Measurements from ENCODE around the gene APOL1.
"Not testable (repeated sequence)": the region's sequence is repeated elsewhere in the genome, so short reads cannot be mapped to it uniquely, and the experiment has no call there.

APOL1 gene

DNA sequence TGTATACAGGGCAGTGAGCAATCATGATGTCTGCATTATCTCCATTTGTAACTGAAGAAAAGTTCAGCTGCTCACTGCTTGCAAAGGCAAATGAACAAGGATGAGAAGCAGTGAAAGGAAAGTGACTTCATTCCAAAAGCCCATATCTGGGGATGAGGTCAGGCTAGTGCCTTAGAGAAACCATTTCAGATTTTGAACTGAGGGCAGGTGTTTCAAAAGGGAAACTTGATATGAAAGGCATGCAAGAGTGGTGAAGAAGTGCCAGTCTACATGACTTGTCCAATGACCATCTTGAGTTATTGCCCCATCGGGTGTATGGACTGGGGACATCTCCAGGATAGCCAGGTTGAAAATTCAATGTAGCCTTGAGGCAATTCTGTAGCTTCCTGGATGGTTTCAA is 44.0 kb upstream of the APOL1 start:
- H3K4me3 ChIP-seq (ENCODE audit: low read depth, low read length) = no peak overlapping the region
- TF ChIP-seq, protein P1, sequence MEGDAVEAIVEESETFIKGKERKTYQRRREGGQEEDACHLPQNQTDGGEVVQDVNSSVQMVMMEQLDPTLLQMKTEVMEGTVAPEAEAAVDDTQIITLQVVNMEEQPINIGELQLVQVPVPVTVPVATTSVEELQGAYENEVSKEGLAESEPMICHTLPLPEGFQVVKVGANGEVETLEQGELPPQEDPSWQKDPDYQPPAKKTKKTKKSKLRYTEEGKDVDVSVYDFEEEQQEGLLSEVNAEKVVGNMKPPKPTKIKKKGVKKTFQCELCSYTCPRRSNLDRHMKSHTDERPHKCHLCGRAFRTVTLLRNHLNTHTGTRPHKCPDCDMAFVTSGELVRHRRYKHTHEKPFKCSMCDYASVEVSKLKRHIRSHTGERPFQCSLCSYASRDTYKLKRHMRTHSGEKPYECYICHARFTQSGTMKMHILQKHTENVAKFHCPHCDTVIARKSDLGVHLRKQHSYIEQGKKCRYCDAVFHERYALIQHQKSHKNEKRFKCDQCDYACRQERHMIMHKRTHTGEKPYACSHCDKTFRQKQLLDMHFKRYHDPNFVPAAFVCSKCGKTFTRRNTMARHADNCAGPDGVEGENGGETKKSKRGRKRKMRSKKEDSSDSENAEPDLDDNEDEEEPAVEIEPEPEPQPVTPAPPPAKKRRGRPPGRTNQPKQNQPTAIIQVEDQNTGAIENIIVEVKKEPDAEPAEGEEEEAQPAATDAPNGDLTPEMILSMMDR (IDR thresholded peaks at IDR 0.05; ENCODE audit: borderline replicate concordance, insufficient read depth, low read depth, low read length) = no peak

DNA sequence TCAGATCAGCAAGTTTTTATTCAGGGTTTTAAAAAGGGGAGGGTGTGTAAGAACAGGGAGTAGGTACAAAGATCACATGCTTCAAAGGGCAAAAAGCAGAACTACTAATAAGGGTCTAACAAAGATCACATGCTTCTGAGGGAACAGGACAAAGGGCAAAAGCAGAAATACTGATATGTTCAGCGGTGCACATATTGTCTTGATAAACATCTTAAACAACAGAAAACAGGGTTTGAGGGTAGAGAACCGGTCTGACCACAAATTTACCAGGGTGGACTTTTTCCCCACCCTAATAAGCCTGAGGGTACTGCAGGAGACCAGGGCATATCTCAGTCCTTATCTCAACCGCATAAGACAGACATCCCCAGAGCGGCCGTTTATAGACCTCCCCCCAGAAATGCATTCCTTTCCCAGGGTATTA is 43.4 kb upstream of the APOL1 start:
- not testable (repeated sequence) for H3K4me3 ChIP-seq (ENCODE audit: low read depth, low read length)

DNA sequence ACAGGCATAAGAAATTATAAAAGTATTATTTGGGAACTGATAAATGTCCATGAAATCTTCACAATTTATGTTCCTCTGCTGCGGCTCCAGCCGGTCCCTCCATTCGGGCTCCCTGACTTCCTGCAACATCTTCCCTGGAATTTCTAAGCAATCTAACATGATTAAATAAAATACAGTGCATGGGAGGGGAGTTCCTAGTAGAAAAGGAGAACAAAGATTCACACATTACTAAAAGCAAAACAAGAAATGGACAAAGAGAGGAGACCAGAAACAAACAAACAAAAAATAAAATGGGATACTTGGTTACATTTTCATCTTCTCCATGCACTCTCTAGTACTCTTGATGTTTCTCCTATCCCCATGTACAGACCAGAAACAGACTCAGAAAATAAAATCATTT is 42.7 kb upstream of the APOL1 start:
- TF ChIP-seq, protein P1 (IDR thresholded peaks at IDR 0.05; ENCODE audit: borderline replicate concordance, insufficient read depth, low read depth, low read length) = no peak
- no peak overlapping the region for H3K4me3 ChIP-seq (ENCODE audit: low read depth, low read length)

DNA sequence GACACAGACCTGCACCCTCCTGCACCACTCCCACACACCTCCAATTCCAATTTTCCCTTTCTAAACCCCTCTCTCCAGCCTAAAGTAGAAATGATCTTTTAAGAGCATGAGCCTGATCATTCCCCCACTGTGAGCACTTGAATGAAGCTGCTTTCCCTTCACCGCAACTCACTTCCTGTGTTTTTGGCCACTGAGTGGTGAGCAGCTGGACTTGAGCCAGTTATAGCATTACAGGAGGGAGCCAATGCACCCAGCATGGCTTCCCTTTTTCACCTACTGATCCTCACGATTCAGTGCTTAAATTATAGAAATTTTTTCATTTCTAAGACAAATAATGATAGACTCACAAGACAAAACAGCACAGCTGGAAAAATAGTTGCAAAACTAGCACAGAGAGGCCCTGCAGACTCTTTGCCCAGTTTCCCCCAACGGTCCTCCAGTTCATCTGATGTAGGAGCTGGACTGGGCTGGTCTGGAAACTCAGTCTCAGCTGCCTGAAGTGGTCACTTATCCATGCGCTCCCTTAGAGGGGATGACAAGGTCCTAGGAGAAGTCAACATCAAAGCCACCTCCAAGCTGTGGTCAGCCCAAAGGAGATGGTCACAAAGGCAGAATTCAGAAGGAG is 41.6 kb upstream of the APOL1 start:
- TF ChIP-seq, protein P1 (IDR thresholded peaks at IDR 0.05; ENCODE audit: borderline replicate concordance, insufficient read depth, low read depth, low read length) = no peak
- no peak overlapping the region for H3K4me3 ChIP-seq (ENCODE audit: low read depth, low read length)

DNA sequence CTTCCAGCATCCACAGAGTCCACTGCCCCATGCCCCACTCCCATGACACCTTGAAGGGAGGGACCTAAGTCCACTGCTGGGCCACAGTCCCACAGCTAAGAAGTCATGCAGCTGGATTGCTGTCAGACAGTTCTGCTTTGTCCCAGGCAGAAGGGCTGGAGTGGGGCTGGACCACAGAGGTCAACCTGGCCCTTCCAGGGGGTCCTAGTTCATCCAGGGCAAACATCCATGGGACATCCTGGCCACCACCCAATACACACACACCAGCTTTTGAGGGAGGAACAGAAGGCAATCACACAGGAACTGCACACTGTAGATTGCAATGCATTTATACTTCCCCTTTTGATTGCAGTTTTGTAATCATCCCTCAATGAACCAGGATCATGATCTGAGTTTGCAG is 40.0 kb upstream of the APOL1 start:
- no peak overlapping the region for H3K4me3 ChIP-seq (ENCODE audit: low read depth, low read length)
- TF ChIP-seq, protein P1 (IDR thresholded peaks at IDR 0.05; ENCODE audit: borderline replicate concordance, insufficient read depth, low read depth, low read length) = no peak

DNA sequence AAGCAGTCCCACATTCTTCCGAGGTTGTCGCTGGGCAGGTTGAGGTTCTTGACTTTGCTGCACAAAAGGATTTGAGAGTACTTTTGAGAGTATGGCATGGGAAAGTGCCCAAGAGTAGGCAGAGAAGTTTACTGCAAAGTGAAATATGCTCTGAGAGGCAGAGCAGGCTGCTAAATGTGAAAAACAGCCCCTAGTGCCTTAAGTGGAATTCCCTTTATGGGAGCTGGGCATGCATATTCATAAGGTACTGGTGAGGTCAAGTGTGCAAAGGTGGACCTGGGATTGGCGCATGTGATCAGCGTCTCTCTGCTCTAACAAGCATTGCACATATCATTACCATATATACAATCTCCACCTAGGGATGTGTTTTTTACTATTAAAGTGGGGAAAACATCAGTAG is 39.3 kb upstream of the APOL1 start:
- TF ChIP-seq, protein P1 (IDR thresholded peaks at IDR 0.05; ENCODE audit: borderline replicate concordance, insufficient read depth, low read depth, low read length) = no peak
- H3K4me3 ChIP-seq (ENCODE audit: low read depth, low read length) = no peak overlapping the region

DNA sequence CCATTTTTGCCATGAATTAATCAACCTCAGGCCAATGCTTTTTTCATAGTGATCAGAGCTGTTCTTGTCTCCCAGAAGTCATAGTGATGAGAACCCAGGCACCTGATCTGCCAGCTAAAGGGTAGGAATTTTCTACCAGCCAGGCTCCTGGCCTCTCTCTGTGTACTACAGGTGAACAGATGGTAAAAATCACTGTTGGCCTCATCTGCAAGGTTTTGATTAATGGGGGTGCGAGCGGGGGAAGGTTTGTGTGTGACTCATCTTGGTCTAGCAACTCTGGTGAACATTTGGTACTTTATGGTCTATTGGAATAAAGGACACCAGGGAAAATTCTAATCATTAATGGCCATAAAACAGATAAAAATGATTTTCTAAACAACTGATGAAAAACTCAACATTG is 37.0 kb upstream of the APOL1 start:
- TF ChIP-seq, protein P1 (IDR thresholded peaks at IDR 0.05; ENCODE audit: borderline replicate concordance, insufficient read depth, low read depth, low read length) = no peak

More for the DNA sequence above, 37.0 kb upstream of the APOL1 start:
- no peak overlapping the region for H3K4me3 ChIP-seq (ENCODE audit: low read depth, low read length)
